ENCODE results near the gene CELSR1. TPM values are rescaled to one million over a fixed set of nuclear protein-coding genes. Genes with fewer than 3 reads are reported as not detected.

The CELSR1 gene
- total and polyA plus RNA-seq, 8 donors = 0.75 to 3.2 (median 1.2) TPM

DNA sequence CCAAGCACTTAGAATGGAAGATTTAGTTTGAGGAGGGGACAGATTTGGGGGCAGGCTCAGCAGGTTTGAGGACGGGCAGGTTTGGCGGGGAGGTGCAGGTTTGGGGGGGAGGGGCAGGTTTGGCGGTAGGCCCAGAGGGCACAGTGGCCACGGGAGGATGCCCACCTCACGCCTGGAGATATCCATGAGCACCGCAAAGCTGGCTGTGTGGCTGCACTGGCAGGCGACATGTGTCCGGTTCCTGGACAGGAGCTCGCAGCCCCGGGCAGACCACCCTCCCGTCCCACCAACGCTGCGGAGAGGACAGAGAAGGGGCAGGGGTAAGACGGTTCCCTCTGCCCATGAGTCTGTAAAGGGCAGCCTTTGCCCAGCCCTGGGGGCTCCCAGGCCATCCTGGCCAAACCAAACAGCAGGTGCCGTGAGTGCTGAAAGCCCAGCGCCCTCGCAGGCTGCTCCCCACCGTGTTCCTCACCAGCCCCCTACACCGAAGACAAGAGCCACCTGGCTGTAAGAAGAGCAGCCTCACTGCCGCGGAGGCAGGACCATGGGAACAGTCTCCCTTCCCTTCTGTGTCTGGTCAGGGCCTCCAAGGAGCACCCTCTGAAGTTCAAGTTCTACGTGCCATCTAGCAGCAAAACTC is 158.9 kb downstream of the CELSR1 start:
- 55 to 56% methylated on average over 22 of the region's 22 CpGs for WGBS, 2 donors
- FAIRE-seq (no peak), DNase-seq (peak in 3 of 6 donors; percentile 19 to 79 (median 66)), ATAC-seq (peak in 2 of 4 donors; percentile 0 to 1)
- intact Hi-C loops (cut with DNase I) = no loop called here
- TF ChIP-seq, protein P1, sequence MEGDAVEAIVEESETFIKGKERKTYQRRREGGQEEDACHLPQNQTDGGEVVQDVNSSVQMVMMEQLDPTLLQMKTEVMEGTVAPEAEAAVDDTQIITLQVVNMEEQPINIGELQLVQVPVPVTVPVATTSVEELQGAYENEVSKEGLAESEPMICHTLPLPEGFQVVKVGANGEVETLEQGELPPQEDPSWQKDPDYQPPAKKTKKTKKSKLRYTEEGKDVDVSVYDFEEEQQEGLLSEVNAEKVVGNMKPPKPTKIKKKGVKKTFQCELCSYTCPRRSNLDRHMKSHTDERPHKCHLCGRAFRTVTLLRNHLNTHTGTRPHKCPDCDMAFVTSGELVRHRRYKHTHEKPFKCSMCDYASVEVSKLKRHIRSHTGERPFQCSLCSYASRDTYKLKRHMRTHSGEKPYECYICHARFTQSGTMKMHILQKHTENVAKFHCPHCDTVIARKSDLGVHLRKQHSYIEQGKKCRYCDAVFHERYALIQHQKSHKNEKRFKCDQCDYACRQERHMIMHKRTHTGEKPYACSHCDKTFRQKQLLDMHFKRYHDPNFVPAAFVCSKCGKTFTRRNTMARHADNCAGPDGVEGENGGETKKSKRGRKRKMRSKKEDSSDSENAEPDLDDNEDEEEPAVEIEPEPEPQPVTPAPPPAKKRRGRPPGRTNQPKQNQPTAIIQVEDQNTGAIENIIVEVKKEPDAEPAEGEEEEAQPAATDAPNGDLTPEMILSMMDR (IDR thresholded peaks at IDR 0.05) = no peak
- Histone ChIP-seq H3K4me1 (peaks cover 27 to 34% (median 31%) of the 10 kb centered on the region in 3 donors), H3K27me3 (no peaks in the 10 kb centered on the region), H3K9me3 (no peaks in the 10 kb centered on the region), H3K36me3 (no peaks in the 10 kb centered on the region), H3K4me3 (no peak overlapping the region), H3K27ac (peak overlapping the region; percentile 75 to 89 (median 78))

DNA sequence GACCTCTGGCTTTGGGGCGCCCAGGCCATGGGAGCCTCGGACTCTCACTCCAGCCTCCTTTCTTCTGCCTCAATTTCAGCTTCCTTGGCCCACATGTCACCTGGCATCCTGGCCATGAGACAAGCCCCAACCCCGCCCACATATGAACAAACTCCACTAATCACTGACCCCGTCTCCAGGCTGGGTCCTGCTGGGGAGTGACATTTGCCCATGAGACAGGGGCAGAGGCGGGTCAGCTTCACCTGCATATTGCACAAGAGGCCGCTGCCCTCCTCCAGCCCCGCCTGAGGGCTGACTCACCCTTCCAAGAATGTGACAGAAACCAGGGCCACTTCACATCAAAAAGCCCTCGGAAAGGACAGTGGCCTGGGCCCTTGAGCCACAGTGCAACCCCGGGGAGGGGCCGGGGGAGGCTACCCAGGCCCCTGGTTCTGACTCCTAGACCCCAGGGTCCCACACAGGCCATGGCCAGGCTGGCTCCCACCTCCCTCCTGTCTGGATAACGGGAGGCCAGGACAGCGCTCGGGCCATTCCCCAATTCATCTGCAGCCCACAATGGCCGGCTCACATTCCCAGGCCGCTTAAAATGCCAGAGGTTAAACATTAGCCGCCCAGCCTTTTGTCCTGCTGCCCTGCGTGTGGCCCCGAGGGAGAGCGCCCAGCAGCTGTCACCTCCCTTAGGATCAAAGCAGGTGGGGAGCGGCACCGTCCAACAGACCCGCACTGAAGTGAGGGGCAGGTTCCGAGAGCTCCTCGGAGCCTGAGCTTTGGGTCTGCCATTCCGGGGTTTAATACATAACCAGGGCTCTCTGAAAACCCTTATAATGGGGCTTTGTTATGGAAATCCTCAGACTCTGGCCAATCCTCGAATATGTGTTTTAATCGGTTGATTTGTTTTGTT is 159.6 kb downstream of the CELSR1 start:
- peak; percentile 81 to 95 (median 91) for DNase-seq
- H3K36me3 ChIP-seq = no peaks in the 10 kb centered on the region
- peaks cover 27 to 34% (median 31%) of the 10 kb centered on the region in 3 donors for H3K4me1 ChIP-seq
- H3K4me3 ChIP-seq = no peak overlapping the region
- no peaks in the 10 kb centered on the region for H3K9me3 ChIP-seq
- FAIRE-seq = no peak
- intact Hi-C loops (cut with DNase I) = no loop called here
- peak overlapping the region; percentile 75 to 89 (median 78) for H3K27ac ChIP-seq
- WGBS, 2 donors = 18 to 20% methylated on average over 27 of the region's 27 CpGs
- peak; percentile 83 to 88 (median 86) for ATAC-seq
- TF ChIP-seq, protein P1 (IDR thresholded peaks at IDR 0.05) = no peak
- H3K27me3 ChIP-seq = no peaks in the 10 kb centered on the region

DNA sequence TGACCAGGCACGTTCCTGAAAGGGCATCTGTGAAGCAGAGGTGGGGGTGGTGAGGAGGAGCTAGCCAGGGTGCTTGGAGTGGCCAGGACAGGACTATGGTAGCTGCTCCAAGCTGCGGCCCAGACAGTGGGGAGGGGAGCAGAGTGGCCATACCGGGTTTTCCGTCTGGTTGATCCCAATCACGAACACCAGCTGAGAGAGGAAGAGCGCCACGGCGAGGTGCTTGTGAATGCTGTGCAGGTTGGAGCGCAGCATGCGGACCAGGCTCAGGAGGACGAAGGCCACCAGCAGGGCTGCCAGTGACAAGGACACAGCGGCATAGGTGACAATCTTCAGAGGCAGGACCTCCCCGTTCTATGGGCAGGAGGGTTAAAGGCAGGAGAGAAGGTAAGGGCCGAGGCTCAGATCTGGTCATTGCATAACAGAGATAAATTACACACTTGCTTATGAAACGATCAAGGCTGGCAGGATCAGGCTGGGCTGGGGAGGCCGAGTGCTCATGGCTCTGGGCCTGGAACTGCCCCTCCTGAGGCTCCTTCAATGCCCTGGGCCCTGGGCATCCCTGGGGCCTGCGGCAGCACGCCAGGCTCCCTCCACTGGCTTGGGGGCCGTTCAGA is 160.4 kb downstream of the CELSR1 start:
- no peaks in the 10 kb centered on the region for H3K27me3 ChIP-seq
- TF ChIP-seq, protein P1 (IDR thresholded peaks at IDR 0.05) = no peak
- H3K27ac ChIP-seq = peak overlapping the region; percentile 75 to 89 (median 78)
- intact Hi-C loops (cut with DNase I) = no loop called here
- no peak overlapping the region for H3K4me3 ChIP-seq
- FAIRE-seq = no peak
- ATAC-seq = peak; percentile 21 to 36 (median 28)
- no peaks in the 10 kb centered on the region for H3K36me3 ChIP-seq
- DNase-seq = peak in 3 of 6 donors; percentile 44 to 74 (median 59)
- WGBS, 2 donors = 40 to 41% methylated on average over 19 of the region's 19 CpGs
- H3K9me3 ChIP-seq = no peaks in the 10 kb centered on the region
- H3K4me1 ChIP-seq = peaks cover 27 to 34% (median 31%) of the 10 kb centered on the region in 3 donors

DNA sequence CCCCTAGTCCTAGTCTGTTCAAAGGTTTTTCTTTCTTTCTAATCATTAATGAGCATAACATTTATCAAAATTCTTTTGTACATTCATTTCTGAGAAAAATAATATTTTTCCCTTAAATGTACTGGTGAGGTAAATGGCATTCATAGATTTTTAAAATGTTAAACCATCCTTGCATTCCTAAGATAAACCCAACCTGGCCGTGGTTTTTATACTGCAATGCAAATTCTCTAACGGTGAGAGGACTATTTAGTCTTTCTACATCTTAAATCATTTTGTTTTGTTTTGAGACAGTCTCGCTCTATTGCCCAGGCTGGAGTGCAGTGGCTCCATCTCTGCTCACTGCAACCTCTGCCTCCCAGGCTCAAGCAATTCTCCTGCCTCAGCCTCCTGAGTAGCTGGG is 161.3 kb downstream of the CELSR1 start:
- no peak for ATAC-seq
- DNase-seq = no peak
- H3K27ac ChIP-seq = peak overlapping the region in 1 of 4 donors; percentile 80
- TF ChIP-seq, protein P1 (IDR thresholded peaks at IDR 0.05) = no peak
- H3K27me3 ChIP-seq = no peaks in the 10 kb centered on the region
- no peak overlapping the region for H3K4me3 ChIP-seq
- 93 to 94% methylated on average over 3 of the region's 3 CpGs for WGBS, 2 donors
- no peaks in the 10 kb centered on the region for H3K9me3 ChIP-seq
- no peak for FAIRE-seq
- intact Hi-C loops (cut with DNase I) = no loop called here
- H3K36me3 ChIP-seq = no peaks in the 10 kb centered on the region
- H3K4me1 ChIP-seq = peaks cover 27 to 34% (median 31%) of the 10 kb centered on the region in 3 donors

Data from pancreas (tissue), 10 donors.